K562 (cell line): ENCODE results near the gene ZBTB44. TPM values are rescaled to one million over a fixed set of nuclear protein-coding genes. Genes with fewer than 3 reads are reported as not detected.

ENCODE experiments used
- E2F8 ChIP-seq: fragments of 450-650 bp; IDR thresholded peaks from 2 replicates; pipeline ENCODE4 v1.7.1; 2018; ENCODE audit warnings: mild to moderate bottlenecking, low read depth; ENCODE audit not compliant: partially characterized antibody
- EP300 ChIP-seq: IDR thresholded peaks from 2 replicates; pipeline ENCODE4 v1.6.1; 2012; ENCODE audit warnings: low read length, improper control_type of control experiment
- FOXP1 ChIP-seq: sonication (generic); formaldehyde crosslinking; IDR thresholded peaks from 2 replicates; pipeline ENCODE4 v1.8.0; 2022; ENCODE audit warnings: mild to moderate bottlenecking, missing genetic modification reagents
- L3MBTL2 ChIP-seq: fragments of 450-650 bp; IDR thresholded peaks from 2 replicates; pipeline ENCODE4 v1.6.1; 2016; ENCODE audit warnings: mild to moderate bottlenecking, moderate library complexity
- MCM3 ChIP-seq: fragments of 450-650 bp; IDR thresholded peaks from 2 replicates; pipeline ENCODE4 v1.6.1; 2016
- MYBL2 ChIP-seq, 2 experiments: fragments of 450-650 bp in 1 of 2; sonication (generic) in 1 of 2; formaldehyde crosslinking in 1 of 2; IDR thresholded peaks; 2 replicates each; pipeline versions ENCODE4 v1.6.1 to v1.8.1; 2017 to 2022; ENCODE audit warnings: borderline replicate concordance in 1 of 2, inconsistent platforms in 1 of 2, low read depth in 1 of 2, mild to moderate bottlenecking in 1 of 2, missing genetic modification reagents in 1 of 2, moderate library complexity in 1 of 2
- NCOA2 ChIP-seq, 2 experiments: fragments of 450-650 bp; IDR thresholded peaks; 2 replicates each; pipeline ENCODE4 v1.6.1; 2018; ENCODE audit warnings: mild to moderate bottlenecking in 2 of 2, moderate library complexity in 1 of 2; ENCODE audit not compliant: partially characterized antibody in 2 of 2
- SMC3 ChIP-seq: conservative IDR thresholded peaks from 2 replicates; pipeline ENCODE4 v1.6.1; 2011; ENCODE audit warnings: low read depth, low read length, improper control_type of control experiment; ENCODE audit not compliant: insufficient read depth
- ZNF766 ChIP-seq: fragments of 200-800 bp; sonication (Bioruptor generic); conservative IDR thresholded peaks from 2 replicates; pipeline ENCODE4 v1.6.1; 2016; ENCODE audit warnings: missing genetic modification characterization, missing compliant biosample characterization
- polyA plus RNA-seq, 8 experiments: library from polyadenylated mRNA; depleted of rRNA in 4 of 8; stranded (reverse) in 5 of 8; unstranded in 3 of 8; fragments of >200 nt; fragmentation: Nextera tagmentation in 2 of 8; fragmentation: Illumina TruSeq in 1 of 8; extraction: Ambion mirVana in 2 of 8; extraction: Trizol in 1 of 8; gene quantifications; 2 replicates each; pipeline versions ENCODE4 v1.2.1 to v1.2.3, GENCODE V29; 2011 to 2014; ENCODE audit warnings: inconsistent platforms in 1 of 8, missing spikeins in 1 of 8
- total RNA-seq, 7 experiments: library from RNA; depleted of rRNA in 6 of 7; stranded (reverse); fragments of >200 nt in 6 of 7; fragmentation: Illumina TruSeq in 2 of 7; extraction: Trizol in 2 of 7; gene quantifications; 2 replicates each; pipeline versions ENCODE4 v1.2.1 to v1.2.3, GENCODE V29; 2011 to 2021; ENCODE audit warnings: low replicate concordance in 1 of 7
- TF ChIP-seq, protein P1 (sequence below): IDR thresholded peaks from 2 replicates; pipeline ENCODE4 v1.6.1; 2016; ENCODE audit warnings: missing genetic modification characterization, missing compliant biosample characterization
- TF ChIP-seq, protein P2 (sequence below): fragments of 200-600 bp; sonication (generic); IDR thresholded peaks from one replicate; pipeline ENCODE4 v1.6.1; 2012; ENCODE audit warnings: mild to moderate bottlenecking, low read depth, low read length, inconsistent platforms

Gene ZBTB44
- total and polyA plus RNA-seq, 9 of the 15 experiments (the other 6 are each of a cell fraction or from before 2014, with no cell fraction given) = 4.7 to 27.1 (median 17.3) TPM

- TF ChIP-seq FOXP1 = no peak
- TF ChIP-seq NCOA2 (IDR thresholded peaks at IDR 0.05; ENCODE audit: partially characterized antibody in 2 of 2) = no peak
- TF ChIP-seq, protein P1, sequence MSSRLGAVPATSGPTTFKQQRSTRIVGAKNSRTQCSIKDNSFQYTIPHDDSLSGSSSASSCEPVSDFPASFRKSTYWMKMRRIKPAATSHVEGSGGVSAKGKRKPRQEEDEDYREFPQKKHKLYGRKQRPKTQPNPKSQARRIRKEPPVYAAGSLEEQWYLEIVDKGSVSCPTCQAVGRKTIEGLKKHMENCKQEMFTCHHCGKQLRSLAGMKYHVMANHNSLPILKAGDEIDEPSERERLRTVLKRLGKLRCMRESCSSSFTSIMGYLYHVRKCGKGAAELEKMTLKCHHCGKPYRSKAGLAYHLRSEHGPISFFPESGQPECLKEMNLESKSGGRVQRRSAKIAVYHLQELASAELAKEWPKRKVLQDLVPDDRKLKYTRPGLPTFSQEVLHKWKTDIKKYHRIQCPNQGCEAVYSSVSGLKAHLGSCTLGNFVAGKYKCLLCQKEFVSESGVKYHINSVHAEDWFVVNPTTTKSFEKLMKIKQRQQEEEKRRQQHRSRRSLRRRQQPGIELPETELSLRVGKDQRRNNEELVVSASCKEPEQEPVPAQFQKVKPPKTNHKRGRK = no peak
- TF ChIP-seq MYBL2 (IDR thresholded peaks at IDR 0.05; ENCODE audit: low read depth) = no peak
- TF ChIP-seq MYBL2 (CRISPR knock-in tag; IDR thresholded peaks at IDR 0.05; ENCODE audit: borderline replicate concordance) = no peak
- no peak for TF ChIP-seq L3MBTL2
- TF ChIP-seq, protein P2, sequence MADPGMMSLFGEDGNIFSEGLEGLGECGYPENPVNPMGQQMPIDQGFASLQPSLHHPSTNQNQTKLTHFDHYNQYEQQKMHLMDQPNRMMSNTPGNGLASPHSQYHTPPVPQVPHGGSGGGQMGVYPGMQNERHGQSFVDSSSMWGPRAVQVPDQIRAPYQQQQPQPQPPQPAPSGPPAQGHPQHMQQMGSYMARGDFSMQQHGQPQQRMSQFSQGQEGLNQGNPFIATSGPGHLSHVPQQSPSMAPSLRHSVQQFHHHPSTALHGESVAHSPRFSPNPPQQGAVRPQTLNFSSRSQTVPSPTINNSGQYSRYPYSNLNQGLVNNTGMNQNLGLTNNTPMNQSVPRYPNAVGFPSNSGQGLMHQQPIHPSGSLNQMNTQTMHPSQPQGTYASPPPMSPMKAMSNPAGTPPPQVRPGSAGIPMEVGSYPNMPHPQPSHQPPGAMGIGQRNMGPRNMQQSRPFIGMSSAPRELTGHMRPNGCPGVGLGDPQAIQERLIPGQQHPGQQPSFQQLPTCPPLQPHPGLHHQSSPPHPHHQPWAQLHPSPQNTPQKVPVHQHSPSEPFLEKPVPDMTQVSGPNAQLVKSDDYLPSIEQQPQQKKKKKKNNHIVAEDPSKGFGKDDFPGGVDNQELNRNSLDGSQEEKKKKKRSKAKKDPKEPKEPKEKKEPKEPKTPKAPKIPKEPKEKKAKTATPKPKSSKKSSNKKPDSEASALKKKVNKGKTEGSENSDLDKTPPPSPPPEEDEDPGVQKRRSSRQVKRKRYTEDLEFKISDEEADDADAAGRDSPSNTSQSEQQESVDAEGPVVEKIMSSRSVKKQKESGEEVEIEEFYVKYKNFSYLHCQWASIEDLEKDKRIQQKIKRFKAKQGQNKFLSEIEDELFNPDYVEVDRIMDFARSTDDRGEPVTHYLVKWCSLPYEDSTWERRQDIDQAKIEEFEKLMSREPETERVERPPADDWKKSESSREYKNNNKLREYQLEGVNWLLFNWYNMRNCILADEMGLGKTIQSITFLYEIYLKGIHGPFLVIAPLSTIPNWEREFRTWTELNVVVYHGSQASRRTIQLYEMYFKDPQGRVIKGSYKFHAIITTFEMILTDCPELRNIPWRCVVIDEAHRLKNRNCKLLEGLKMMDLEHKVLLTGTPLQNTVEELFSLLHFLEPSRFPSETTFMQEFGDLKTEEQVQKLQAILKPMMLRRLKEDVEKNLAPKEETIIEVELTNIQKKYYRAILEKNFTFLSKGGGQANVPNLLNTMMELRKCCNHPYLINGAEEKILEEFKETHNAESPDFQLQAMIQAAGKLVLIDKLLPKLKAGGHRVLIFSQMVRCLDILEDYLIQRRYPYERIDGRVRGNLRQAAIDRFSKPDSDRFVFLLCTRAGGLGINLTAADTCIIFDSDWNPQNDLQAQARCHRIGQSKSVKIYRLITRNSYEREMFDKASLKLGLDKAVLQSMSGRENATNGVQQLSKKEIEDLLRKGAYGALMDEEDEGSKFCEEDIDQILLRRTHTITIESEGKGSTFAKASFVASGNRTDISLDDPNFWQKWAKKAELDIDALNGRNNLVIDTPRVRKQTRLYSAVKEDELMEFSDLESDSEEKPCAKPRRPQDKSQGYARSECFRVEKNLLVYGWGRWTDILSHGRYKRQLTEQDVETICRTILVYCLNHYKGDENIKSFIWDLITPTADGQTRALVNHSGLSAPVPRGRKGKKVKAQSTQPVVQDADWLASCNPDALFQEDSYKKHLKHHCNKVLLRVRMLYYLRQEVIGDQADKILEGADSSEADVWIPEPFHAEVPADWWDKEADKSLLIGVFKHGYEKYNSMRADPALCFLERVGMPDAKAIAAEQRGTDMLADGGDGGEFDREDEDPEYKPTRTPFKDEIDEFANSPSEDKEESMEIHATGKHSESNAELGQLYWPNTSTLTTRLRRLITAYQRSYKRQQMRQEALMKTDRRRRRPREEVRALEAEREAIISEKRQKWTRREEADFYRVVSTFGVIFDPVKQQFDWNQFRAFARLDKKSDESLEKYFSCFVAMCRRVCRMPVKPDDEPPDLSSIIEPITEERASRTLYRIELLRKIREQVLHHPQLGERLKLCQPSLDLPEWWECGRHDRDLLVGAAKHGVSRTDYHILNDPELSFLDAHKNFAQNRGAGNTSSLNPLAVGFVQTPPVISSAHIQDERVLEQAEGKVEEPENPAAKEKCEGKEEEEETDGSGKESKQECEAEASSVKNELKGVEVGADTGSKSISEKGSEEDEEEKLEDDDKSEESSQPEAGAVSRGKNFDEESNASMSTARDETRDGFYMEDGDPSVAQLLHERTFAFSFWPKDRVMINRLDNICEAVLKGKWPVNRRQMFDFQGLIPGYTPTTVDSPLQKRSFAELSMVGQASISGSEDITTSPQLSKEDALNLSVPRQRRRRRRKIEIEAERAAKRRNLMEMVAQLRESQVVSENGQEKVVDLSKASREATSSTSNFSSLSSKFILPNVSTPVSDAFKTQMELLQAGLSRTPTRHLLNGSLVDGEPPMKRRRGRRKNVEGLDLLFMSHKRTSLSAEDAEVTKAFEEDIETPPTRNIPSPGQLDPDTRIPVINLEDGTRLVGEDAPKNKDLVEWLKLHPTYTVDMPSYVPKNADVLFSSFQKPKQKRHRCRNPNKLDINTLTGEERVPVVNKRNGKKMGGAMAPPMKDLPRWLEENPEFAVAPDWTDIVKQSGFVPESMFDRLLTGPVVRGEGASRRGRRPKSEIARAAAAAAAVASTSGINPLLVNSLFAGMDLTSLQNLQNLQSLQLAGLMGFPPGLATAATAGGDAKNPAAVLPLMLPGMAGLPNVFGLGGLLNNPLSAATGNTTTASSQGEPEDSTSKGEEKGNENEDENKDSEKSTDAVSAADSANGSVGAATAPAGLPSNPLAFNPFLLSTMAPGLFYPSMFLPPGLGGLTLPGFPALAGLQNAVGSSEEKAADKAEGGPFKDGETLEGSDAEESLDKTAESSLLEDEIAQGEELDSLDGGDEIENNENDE = no peak
- TF ChIP-seq E2F8 = no peak
- TF ChIP-seq ZNF766 (CRISPR knock-in tag) = no peak
- no peak for TF ChIP-seq MCM3
- TF ChIP-seq EP300 = peak; percentile 60; the same call in 1 of the 2 replicates
- no peak for TF ChIP-seq SMC3
Observed at GRCh38 chr11:130308886-130309285, 5.8 kb downstream of the ZBTB44 start (continued).
